KOPT-K1 (cell line): ENCODE results near the gene IL15RA.
"Not testable (repeated sequence)": the region's sequence is repeated elsewhere in the genome, so short reads cannot be mapped to it uniquely, and the experiment has no call there.

Experiments
- H3K27ac ChIP-seq: fragments of 200-600 bp; sonication (generic); 2 replicates; pipeline ENCODE4 v1.5.1; 2016; ENCODE audit warnings: antibody characterized with exemption, mild to moderate bottlenecking, low read depth, low read length; ENCODE audit not compliant: poor library complexity, severe bottlenecking
- H3K36me3 ChIP-seq: fragments of 200-600 bp; sonication (generic); 2 replicates; pipeline ENCODE4 v1.5.1; 2017; ENCODE audit warnings: antibody characterized with exemption, mild to moderate bottlenecking, low read length, moderate library complexity; ENCODE audit not compliant: insufficient read depth
- H3K9me3 ChIP-seq: fragments of 200-600 bp; sonication (generic); 2 replicates; pipeline ENCODE4 v1.5.1; 2017; ENCODE audit warnings: antibody characterized with exemption, low read length, mild to moderate bottlenecking; ENCODE audit not compliant: insufficient read depth, poor library complexity, severe bottlenecking

The IL15RA gene

DNA sequence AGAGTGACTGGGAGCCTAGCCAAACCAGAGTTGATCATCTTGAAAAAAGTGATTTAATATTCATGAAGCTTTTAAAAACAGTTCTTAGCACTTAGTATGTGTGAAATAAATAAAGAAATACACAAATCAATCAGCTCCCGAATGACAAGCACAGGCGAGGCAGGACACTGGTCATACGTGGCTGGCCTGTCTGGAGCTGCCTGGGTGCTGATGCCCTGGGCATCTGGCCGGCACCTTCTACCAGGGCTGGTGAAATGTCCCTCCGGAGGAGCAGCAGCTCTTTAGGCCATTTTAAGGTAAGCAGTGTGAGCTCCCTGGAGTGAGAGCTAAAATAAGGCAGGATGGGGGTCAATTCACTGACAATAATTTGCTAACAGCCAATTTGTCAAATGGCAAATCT, 23.7 kb downstream of the IL15RA start:
- H3K9me3 ChIP-seq, result no peaks in the 10 kb centered on the region
- peaks cover 11% of the 10 kb centered on the region; the same call in 1 of the 2 replicates for H3K36me3 ChIP-seq
- H3K27ac ChIP-seq, result no peak overlapping the region

DNA sequence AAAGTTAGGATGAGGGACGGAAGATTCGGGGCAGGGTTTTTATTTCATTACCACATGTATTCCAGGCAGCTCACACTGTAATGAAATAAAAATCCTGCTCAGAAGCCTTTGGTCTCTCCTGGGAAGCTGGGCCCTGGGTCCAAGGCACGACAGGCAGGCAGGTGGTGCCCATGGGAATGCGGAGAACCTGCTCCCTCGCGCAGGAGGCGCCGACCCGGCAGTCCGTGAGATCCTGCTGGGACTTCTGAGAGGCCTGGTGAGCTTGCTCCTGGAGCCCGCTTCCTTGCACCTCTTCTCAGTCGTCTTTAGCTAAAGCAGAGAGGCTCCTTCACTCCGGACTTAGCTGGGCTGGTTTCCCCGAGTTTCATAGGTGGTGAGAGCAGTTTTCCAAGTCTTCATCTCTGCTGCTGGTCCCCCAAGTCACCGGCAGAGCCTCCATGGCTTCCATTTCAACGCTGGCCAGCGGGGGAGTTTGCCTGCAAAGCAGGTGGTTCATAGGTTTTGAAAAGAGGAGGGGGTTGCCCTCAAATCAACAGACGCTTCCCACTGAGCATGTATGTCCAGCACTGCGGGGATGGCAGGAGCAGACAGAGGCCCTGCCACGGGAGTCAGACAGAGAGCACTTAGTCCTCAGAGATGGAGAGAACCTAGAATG, 24.5 kb downstream of the IL15RA start:
- Histone ChIP-seq H3K9me3 (no peaks in the 10 kb centered on the region), H3K36me3 (peaks cover 11% of the 10 kb centered on the region; the same call in 1 of the 2 replicates), H3K27ac (no peak overlapping the region)

DNA sequence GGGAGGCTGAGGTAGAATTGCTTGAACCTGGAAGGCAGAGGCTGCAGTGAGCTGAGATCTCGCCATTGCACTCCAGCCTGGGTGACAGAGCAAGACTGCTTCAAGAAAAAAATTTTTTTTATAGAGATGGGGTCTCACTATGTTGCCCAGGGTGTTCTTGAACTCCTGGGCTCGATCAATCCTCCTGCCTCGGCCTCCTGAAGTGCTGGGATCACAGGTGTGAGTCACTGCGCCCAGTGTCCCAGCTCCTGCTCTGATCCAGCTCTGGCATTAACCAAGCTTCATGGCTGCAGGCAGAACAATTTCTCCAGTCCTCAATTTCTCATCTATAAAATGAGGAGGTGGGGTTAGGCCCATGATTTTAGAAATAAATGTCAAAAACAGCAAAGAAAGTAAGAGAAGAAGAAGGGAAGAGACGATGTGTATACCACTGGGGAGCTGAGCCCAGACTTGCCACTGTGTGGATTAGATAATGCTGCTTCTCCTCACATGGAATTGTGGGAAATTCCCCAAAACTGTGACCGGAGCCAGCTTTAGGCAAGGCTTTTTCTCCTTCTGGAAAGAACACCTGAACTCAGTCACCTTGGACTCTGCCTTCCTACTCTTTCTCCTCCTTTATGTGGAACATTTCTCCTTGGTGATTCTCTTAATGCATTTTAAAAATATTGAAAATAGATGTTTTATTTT, 25.5 kb downstream of the IL15RA start:
- H3K27ac ChIP-seq, result no peak overlapping the region

DNA sequence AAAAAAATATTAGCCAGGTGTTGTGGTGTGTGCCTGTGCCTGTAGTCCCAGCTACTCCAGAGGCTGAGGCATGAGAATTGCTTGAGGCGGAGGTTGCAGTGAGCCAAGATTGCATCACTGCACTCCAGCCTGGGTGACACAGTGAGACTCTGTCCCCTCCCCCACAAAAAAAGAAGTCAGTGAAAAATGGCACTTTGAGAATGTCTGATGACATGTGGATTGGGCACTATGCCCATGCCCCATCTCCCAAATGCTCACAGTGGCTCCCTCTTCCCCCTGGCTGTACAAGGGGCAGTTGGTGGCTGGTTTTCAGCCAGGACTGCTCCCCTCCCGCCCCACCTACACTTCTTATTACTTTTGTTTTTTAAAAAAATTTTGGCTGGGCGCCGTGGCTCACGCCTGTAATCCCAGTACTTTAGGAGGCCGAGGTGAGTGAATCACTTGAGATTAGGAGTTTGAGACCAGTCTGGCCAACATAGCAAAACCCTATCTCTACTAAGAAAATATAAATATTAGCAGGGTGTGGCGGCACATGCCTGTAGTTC, 26.1 kb downstream of the IL15RA start:
- peaks cover 11% of the 10 kb centered on the region; the same call in 1 of the 2 replicates for H3K36me3 ChIP-seq
- no peak overlapping the region for H3K27ac ChIP-seq
- no peaks in the 10 kb centered on the region for H3K9me3 ChIP-seq

More for the DNA sequence above, 25.5 kb downstream of the IL15RA start:
- peaks cover 11% of the 10 kb centered on the region; the same call in 1 of the 2 replicates for H3K36me3 ChIP-seq
- no peaks in the 10 kb centered on the region for H3K9me3 ChIP-seq

DNA sequence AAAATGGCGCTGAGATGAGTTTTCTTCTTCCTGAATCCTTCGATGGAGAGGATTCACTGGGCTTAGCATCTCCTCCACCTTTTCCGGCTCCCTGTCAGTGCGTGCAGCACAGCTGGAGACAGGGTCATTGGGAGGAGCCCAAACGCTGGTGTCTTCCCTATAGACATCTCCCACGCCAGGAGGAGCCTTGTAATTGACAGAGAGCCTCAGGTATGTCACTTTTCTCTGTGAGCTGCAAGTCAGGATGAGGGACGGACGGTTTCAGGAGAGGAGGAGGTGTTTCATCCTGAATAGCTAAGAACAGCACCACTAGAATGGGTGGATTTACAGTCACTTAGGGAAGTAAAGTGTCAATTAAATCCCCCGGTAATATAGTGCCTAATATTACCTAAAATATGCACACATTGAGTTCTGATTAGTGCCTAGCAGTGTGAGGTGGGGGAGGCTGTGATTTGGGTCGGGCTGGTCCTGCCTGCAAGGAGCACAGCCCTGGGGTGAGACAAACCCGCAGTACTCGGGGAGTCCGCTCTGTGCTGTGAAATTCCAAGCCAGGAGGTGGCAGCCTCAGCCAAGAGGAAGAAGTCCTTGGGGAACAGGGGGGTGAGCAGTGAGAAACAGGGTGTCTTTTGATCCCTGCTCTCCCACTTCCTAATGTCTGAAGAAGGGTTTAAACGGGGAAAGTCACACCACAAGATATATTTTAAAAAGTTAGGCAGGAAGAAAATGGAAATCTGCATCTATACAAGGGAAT, 28.2 kb downstream of the IL15RA start:
- Histone ChIP-seq H3K27ac (no peak overlapping the region), H3K9me3 (no peaks in the 10 kb centered on the region), H3K36me3 (peaks cover 11% of the 10 kb centered on the region; the same call in 1 of the 2 replicates)

DNA sequence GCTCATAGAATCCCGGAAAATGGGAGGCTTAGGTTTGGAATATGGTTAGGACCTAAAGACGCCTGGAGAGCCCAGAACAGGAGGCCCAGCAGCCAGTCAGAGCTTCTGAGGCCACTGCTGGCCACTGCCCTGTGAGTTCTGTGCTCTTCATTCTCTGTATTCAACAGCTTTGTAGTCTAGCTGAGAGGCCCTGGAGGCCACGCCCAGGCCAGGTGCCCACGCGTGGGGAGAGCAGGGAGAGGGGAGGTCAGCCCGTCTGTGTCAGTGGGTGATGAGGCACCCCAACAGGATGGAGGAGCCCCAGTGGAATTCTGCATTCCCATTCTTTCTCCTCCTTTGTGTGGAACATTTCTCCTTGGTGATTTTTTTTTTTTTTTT, 29.1 kb downstream of the IL15RA start:
- Histone ChIP-seq H3K27ac (no peak overlapping the region), H3K9me3 (no peaks in the 10 kb centered on the region), H3K36me3 (peaks cover 8% of the 10 kb centered on the region; the same call in 1 of the 2 replicates)

DNA sequence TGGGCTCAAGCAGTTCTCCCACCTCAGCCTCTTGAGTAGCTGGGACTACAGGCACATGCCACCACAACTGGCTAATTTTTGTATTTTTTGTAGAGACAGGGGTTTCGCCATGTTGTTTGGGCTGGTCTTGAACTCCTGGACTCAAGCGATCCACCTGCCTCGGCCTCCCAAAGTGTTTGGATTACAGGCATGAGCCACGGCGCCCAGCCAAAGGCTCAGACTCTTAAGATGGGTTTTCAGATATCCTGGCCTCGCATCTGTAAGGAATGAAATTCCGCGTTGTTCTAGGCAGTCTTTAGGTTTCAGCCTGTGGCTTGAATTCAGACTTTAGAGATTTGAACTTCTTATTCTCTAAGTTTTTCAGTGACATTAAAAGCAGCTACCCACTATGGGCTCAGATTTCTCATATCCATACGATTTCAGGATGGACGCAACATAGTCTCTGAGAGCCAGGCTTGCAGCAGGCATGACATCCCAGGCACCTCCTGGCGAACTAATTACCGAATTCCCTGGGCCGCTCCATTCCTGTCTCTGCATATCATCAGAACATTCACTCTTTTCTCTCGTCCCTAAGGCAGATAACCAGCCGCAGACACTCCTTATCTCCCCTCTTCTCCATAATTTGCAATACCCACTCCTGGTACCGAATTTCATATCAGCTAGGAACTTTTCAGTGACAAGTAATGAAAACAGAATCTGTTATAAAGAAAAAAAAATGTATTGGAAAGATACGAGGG, 29.7 kb downstream of the IL15RA start:
- Histone ChIP-seq H3K36me3 (0 out of 2 replicates have a peak, but pooled peaks cover 3% of the 10 kb centered on the region), H3K9me3 (no peaks in the 10 kb centered on the region), H3K27ac (no peak overlapping the region)

DNA sequence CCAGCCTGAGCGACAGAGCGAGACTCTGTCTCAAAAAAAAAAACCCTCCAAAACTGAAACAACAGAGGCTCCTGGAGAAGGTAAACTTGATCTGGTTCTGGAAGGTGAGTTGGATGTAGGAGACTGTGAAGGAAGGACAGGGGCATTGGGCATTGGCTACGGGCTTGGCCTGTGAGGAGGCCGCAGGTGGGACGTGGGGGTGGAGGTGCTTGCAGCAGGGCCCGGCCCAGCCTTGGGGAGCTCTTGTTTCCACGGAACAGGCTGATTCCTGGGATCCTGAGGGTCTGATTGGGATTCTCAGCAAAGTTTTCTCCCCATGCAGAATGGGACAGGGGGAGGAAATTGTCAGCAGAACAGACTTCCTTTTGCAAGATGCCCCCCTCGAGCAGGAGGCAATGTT, 30.6 kb downstream of the IL15RA start:
- Histone ChIP-seq H3K27ac (no peak overlapping the region), H3K9me3 (no peaks in the 10 kb centered on the region), H3K36me3 (no peaks in the 10 kb centered on the region)

DNA sequence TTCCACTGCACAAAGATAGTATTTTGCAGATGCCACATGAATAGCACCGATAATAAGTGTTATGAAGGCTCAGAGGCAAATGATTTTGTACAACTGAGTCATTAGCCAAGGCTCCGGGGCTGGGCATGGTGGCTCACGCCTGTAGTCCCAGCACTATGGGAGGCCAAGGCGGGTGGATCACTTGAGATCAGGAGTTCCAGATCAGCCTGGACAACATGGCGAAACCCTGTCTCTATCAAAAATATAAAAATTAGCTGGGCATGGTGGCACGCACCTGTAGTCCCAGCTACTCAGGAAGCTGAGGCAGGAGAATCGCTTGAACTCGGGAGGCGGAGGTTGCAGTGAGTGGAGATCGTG, 30.9 kb downstream of the IL15RA start:
- H3K36me3 ChIP-seq, H3K27ac ChIP-seq, H3K9me3 ChIP-seq: not testable (repeated sequence)

DNA sequence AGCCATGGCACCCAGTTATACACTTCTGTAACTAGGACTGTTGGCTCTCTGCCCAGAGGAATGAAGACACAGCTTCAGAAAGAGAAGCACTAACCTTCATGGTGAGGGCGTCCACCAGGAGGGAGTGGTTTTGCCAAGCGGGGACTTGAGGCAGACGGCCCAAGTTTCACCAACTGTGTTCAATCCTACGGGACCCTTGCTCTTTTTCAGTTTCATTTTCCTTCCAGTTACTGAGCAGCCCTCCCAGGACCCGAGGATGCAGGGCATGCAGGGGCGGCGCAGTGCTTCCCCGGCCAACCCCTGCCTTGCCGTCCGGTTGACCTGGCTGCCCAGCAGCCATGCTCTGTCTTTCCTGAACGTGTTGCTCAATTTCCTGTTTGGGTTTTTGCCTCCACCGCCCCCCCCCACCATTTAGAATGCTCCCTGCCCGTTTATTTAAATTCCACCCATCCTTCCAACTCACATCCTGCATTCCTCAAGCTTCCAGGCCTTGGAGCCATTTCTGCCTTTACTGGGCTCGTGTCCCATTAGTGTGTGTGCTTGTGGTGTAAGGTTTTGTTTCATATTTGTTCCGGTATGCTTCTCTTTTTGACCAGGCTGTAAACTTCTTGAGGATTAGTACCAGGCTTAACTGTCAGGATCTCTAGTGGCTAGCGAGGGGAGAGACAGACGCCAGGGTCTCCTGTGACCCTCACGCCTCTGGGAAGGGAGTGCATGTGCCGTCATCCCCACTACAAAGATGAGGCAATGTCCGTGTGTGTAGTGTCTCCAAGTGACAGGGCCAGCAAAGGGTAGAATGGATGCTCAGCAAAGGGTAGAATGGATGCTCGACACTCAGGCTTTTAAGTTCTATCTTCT, 31.6 kb downstream of the IL15RA start:
- Histone ChIP-seq H3K36me3 (no peaks in the 10 kb centered on the region), H3K27ac (no peak overlapping the region), H3K9me3 (no peaks in the 10 kb centered on the region)

DNA sequence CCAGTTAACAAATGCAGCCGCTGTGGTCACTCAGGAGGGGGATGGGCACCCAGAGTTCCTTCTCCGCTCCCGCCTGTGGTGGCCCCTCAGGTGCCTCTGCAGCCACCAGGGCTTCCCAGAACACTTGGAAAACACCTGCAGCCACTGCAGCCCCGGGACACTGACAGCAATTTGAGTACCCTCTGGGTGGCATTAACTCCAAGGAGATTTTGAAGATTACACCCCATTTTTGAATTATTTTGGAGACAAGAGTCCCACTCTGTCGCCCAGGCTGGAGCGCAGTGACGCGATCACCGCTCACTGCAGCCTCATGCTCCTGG, 32.2 kb downstream of the IL15RA start:
- Histone ChIP-seq H3K9me3 (no peaks in the 10 kb centered on the region), H3K27ac (no peak overlapping the region), H3K36me3 (no peaks in the 10 kb centered on the region)

DNA sequence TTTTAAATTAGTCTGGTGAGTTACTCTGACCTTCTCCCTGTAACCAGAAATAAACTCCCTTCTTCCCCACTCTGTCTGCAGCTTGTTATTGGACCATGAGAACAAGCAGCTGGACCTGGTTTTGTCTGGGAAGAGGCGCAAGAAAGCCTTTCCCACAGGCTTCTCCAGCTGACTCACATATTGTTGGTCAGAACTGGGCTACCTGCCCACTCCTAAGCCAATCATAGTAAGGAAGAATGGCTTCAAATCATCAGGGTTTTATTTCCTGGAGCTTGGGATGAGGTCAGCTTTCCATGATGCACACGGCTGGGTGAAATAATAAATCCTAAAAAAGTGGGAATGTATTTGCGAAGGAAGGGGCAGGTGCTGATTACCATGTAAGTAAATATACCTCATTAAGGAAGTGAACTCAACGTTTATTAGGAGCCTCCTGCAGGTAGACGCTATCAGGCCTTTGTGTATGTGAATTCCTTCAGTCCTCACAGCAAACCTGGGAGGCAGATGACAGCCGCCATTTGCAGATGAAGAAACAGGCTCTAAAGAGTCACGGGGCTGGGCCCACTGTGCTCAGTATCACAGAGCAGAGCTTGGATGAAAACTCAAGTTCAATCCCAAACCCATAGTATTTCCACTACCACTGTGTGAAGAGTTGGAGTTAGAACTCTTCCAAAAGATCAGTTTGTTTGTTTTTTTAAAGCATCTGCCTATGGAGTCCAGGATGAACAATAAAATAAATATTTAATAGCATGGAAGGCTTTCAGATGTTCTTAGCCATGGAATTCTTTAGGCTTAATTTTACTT, 32.8 kb downstream of the IL15RA start:
- no peaks in the 10 kb centered on the region for H3K9me3 ChIP-seq
- H3K36me3 ChIP-seq, result no peaks in the 10 kb centered on the region
- no peak overlapping the region for H3K27ac ChIP-seq

DNA sequence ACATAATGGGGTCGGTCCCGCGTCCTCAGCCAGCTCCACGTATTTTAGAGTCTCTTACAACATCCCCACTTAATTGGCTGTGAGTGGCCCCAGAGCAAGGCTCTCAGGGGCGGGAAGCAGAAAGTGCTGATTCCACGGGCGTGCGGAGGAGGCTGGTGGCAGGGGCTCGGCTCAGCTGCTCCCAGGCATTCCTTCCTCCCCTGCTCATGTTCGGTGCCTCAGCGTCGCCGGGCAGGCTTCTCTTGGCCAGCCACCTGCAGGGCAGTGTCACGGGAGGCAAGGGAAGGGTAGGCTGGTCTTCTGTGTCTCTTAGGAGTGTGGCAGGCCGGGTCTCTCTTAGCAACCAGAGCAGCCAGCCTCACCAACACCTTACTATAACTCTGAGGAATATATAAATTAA, 33.8 kb downstream of the IL15RA start:
- peaks cover 6% of the 10 kb centered on the region; the same call in 1 of the 2 replicates for H3K36me3 ChIP-seq
- no peak overlapping the region for H3K27ac ChIP-seq
- no peaks in the 10 kb centered on the region for H3K9me3 ChIP-seq
